Measurements from ENCODE around the gene GNA12.
"Not testable (repeated sequence)": the region's sequence is repeated elsewhere in the genome, so short reads cannot be mapped to it uniquely, and the experiment has no call there.

The GNA12 gene

GRCh38 chr7:2775376-2775775 lies 68.7 kb downstream of the GNA12 start:
- no peak for DNase-seq

DNA sequence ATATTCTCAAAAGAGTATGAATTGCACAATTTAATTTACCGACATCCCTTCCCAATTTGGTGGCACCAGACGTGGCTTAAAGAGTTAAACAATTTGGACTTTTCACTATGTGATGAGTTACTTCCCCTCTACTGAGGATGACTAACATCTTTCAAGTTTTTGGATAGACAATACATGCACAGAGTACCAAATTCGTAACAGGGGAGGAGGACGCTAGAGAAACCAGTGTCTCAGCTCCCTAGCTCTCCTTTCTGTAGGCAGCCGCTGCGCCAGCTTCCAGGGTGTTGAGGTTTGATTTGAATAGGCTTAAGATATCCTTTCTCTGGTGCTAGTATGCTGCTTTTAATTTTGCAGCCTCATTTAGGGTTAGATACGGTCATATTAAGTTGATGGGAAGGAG lies 69.2 kb downstream of the GNA12 start:
- DNase-seq: no peak

DNA sequence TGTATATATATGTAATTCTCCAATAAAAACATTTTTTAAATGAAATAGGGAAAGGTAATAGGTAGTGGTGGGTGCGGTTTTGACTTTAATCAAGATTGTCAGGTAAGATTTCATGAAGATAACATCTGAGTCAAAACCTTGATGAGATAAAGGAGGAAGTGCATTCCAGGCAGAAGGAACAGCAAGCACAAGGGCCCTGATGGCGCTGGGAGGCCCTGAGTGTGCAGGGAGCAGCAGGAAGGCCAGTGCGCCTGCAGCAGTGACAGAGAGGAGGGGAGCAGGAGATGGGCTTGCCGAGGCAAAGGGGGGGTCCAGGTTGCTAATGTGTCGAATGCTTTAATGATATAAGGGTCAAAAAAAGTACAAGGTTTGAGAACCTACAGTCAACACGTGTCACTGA lies 69.8 kb downstream of the GNA12 start:
- DNase-seq: no peak

GRCh38 chr7:2773608-2774007 lies 70.5 kb downstream of the GNA12 start:
- DNase-seq: no peak

- no peak for DNase-seq
Measured at GRCh38 chr7:2771274-2771731, 72.8 kb downstream of the GNA12 start.

DNA sequence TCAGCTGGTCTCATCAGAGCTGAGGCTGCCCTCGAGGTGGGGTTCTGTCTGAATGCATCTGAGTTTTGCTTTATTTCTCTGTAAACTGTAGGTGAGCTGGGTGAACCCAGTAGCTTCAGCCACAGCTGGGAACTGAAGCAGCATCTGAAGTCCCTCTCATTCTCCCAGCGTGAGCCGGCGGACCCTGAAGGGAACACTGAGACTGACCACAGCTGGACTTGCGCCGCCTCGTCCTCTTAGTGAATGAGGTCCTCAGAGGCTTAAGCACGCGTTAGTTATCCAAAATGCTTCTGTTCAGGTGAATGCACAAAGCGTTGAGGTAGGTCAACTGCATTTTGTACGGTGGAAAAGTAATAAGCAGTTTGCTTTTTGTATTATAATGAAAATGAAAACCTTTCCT lies 79.5 kb downstream of the GNA12 start:
- DNase-seq: no peak

DNA sequence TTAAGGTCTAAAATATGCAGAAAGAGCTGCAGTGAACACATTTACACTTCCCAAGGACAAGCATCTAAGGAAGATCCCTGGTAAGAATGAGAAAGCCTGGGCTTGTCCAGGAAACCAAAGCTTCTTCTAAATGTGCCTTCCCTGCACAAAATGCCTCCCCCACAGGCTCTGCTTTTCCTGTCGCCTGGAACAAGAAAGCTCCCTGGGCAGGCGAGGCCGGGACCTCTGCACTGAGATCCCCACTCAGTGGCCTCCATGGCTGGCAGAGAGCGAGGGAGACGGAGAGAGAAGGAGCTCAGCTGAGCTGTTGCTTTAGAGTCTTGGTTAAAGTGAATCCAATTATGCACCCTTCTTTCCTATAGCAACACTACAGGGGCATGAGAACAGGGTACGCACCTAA lies 80.5 kb downstream of the GNA12 start:
- no peak for DNase-seq

DNA sequence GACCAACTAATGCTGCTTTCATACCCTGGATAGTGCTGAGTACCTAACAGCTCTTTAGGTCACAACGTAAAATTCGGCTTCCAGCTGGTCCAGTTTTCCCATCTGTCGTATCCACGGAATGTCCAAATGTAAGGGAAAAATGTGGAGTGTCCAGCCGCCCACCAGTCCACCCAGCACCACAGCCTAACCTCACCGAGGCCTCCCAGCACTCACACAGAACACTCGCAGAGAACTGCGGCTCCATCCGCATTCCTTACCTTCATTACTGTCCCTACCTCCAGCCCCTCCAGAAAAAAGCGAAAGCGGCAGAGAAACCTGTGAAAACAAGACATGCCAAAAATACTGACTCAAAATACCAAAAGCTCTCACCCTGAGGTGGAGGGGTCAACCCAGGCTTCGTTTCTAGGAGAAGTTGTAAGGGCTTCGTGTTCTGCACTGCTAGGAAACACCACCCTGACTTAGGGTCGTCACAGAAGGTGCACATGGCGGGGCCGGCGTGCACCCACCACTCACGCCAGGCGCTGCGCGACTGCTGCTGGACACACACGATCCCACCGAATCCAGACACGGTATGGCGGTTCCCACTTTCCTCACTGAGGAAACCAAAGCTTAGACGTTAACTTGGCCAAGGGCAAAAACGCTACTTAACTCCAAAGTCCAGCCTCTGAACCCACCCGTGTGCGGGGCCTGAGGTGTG lies 82.2 kb downstream of the GNA12 start:
- no peak for DNase-seq

- no peak for DNase-seq
Measured at GRCh38 chr7:2761131-2761624, 82.9 kb downstream of the GNA12 start.

- DNase-seq: peak; percentile 16
Measured at GRCh38 chr7:2760098-2760889, 83.8 kb downstream of the GNA12 start.

DNA sequence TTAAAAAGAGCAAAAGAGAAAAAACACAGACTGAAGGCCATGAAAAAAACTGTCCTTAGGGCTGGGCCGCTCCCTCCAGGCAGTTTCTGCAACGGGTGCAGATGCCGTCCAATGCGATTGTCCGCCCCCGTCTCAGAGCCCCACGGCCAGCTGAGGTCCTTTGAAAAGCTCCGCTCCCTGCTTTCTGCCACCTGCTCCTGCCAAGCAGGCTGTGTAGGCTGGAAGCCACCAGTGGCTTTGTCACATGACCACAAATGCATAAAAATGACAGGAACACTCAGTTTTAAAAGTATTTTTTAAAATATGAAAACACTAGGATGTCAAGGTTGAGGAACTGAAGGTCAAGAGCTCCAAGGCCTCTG lies 84.4 kb downstream of the GNA12 start:
- DNase-seq: no peak

- no peak for DNase-seq
Measured at GRCh38 chr7:2758673-2759616, 85.2 kb downstream of the GNA12 start.

GRCh38 chr7:2757904-2758672 lies 86.0 kb downstream of the GNA12 start:
- peak; percentile 28 for DNase-seq

- no peak for DNase-seq
Measured at GRCh38 chr7:2757361-2757903, 86.7 kb downstream of the GNA12 start.

DNA sequence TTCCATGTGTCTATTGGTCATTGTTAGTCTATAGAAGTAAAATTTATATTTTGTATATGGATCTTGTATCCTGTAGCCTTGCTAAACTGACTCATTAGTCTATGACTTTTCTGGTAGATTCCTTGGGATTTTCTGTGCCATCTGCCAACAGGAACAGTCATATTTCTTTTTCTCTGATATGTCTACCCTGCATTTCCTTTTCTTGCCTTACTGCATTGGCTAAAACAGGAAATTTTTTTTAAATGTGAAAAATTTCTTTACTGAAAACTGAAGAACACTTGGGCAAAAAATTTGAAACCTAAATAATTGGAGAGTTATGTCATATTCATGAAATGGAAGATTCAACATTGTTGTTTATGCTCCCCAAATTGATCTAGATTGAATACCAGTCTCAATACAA lies 88.6 kb downstream of the GNA12 start:
- no peak for DNase-seq

- no peak for DNase-seq
Measured at GRCh38 chr7:2754912-2755311, 89.2 kb downstream of the GNA12 start.

DNA sequence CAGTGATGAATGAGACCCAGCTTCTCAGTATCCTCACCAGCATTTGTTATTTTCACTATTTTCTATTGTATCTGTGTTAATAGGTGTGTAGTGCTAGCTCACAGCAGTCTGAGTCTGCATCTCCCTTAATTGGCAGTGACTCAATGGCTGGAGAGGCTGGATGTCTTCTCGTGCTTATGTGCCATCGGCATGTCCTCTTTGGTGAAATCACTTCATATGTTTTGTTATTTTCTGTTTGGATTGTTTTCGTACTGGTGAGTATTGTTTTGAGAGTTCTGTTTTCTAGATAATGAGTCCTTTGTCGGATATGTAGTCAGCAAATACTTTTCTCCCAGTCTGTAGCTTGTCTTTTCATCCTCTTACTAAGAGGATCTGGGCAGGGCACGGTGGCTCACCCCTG lies 90.0 kb downstream of the GNA12 start:
- no peak for DNase-seq

GRCh38 chr7:2753148-2753547 lies 91.0 kb downstream of the GNA12 start:
- DNase-seq: no peak

DNA sequence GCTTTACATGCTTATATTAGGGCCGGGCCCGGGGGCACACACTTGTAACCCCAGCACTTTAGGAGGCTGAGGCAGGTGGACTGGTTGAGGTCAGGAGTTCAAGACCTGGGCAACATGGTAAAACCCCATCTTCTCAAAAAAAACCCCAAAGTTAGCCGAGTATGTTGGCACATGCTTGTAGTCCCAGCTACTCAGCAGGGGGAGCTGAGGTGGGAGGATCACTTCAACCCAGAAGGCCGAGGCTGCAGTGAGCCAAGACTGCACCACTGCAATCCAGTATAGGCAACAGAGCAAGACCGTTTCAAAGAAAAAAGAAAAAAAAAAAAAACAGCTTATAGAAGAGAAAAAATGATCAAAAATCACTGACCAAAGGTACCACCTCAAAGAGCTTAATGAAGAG lies 93.0 kb downstream of the GNA12 start:
- DNase-seq: no peak

- DNase-seq: no peak
Measured at GRCh38 chr7:2750004-2750407, 94.1 kb downstream of the GNA12 start.

DNA sequence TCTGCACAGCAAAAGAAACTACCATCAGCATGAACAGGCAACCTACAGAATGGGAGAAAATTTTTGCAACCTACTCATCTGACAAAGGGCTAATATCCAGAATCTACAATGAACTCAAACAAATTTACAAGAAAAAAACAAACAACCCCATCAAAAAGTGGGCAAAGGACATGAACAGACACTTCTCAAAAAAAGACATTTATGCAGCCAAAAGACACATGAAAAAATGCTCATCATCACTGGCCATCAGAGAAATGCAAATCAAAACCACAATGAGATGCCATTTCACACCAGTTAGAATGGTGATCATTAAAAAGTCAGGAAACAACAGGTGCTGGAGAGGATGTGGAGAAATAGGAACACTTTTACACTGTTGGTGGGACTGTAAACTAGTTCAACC lies 95.4 kb downstream of the GNA12 start:
- DNase-seq: not testable (repeated sequence)

All from CD4-positive, alpha-beta T cell treated with Interleukin-12 subunit alpha and Interleukin-12 subunit beta, for 1 hour (primary cell).